GM10266 (cell line): ENCODE results near the gene UAP1.

ENCODE experiments used
- DNase-seq: peaks from one replicate; pipeline ENCODE4 v3.0.0; 2012; ENCODE audit errors: extremely low spot score
- CTCF ChIP-seq: IDR thresholded peaks from 2 replicates; pipeline ENCODE4 v1.5.1; 2012; ENCODE audit warnings: mild to moderate bottlenecking, low read depth; ENCODE audit not compliant: control insufficient read depth, insufficient read depth; ENCODE audit errors: missing control alignments

Gene UAP1

DNA sequence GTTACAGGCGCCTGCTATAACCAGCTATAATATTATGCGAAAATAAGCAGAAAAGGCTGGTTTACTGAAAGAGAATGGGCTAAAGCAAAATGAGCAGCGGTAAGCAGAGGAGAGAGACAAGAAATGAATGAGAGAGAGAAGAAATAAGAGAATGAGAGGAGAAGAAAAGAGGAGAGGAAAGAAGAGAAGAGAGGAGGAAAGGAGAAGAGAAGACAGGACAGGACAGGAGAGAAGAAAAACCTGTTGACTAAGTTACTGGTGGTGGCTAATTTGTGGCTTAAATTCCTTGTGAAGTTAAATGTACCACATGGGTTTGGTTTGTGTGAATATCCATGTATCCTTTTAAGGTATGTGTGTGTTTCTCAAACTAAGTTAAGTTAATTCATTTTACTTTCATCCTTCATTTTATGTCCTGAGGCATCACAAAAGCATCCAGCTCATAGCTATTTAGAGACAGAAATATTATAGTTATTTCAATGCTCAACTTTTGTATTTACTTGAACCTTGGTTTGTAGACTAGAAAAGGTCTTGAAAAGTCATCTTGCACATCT is 67.6 kb downstream of the UAP1 start:
- DNase-seq: no peak
- no peak for TF ChIP-seq CTCF

DNA sequence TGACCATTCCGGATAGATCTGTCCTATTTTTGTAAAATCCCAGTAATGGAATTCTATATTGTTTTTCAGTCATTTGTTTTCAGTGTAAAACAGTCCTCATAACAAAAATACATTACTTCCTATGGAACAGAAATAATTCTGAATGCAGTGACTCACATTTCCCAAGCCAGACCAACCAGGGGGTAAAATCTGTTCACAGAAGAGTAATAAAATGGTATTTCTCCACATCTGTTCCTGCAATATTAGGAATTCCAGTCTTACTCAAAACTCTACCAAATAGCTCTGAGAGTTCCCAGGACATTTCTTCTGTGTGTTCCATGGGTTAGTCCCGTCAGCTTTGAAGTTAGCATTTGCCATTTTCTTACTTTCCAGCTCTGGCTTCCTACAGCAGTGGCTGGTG is 68.1 kb downstream of the UAP1 start:
- no peak for TF ChIP-seq CTCF
- DNase-seq: no peak

DNA sequence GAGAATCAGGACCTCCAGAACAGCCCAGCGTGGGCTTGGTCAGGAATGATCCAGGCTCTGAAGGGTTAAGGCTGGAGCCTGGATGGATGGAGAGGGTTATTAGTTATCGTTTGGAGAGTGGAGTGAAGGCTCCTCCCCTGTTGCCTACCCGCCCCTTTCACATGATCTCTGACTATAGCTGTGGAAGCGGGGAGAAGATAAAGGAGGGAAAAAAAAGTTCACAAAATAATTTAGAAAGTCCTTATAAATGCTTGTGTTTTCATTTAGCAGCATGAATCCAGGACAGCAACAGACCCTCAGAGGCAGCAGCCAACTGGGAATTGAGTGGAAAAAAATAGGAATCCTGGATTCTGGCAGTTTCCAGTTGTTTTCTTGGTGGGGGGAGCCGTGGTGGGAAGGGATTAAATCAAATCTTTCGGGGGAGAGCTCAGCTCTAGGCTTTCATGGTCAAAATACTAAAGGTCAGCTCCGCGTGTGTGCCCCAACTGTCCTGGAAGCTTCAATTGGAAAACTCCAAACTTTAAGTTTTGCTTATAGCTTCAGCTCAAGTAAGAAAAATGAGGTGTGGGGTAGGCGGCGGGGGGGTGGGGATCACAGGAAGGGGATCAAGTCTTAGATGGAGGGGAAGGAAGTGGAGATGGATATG is 70.1 kb downstream of the UAP1 start:
- no peak for TF ChIP-seq CTCF
- no peak for DNase-seq

- TF ChIP-seq CTCF: no peak
- DNase-seq: no peak
These were observed 70.7 kb downstream of the UAP1 start, which contains the start of gene DDR2 for GRCh38 chr1:162632217-162632666. Gene DDR2 (plus strand): TSS chr1:162632464. CDS start chr1:162719064, 86,600 bp downstream.

GRCh38 chr1:162632698-162633080 is 71.2 kb downstream of the UAP1 start:
- no peak for TF ChIP-seq CTCF
- DNase-seq: no peak

DNA sequence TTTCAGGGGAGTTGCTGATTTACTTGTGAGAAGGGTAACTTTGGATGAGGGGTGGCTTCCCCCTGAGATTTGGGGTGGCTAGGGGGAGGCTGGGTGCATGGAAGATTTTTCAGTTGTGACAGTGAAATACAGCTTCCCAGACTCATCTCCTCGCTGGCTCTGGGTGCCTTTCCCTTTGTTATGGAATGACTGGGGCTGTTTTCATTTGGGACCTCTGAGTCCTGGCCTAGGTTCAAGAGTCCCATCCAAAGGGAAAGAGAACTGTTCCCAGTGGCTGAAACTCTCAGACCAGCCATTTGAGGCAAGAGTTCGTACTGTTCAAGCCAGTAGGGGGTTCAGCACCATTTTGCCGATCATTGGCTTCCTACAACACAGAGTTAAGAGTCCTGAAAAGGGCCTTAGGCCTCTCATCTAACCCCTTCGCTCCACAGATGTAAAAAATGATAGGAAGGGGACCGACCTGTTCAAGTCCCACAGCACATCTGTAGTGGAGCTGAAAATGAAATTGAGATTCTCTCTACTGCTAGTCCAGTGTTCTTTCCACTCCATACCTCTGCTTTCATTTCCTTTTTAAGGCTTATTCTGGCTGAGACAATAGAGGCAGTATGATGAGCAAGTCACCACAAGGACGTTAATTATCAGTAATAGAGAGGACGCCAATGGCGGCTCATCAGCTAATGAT is 71.7 kb downstream of the UAP1 start:
- peak; percentile 17 for DNase-seq
- TF ChIP-seq CTCF: no peak

DNA sequence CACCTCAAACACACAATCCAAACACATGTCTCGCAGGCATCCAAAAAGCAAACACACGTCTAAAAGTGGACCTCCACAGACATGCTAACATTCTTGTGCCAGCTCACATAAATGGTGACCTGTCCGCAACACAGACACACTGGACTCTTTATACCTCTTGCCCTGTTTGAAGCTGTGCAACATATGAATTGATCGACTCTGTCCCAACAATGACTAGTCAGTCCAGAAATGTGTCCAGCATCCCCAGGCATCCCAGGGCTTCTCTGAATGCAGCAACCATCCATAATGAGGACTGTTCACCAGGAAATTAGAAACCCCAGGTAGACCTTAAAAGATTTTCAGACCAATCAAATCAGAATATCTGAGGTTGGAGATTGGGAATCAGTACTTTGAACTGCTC is 73.9 kb downstream of the UAP1 start:
- no peak for TF ChIP-seq CTCF
- no peak for DNase-seq
